ENCODE measurements around the gene CHAC1.

Gene CHAC1

GRCh38 chr15:40981186-40981585 lies 27.9 kb downstream of the CHAC1 start:
- no peak overlapping the region for H2AK5ac ChIP-seq (ENCODE audit: low read length)
- H3K18ac ChIP-seq (ENCODE audit: low read length), result no peak overlapping the region
- H2BK12ac ChIP-seq (ENCODE audit: low read length), result no peak overlapping the region
- no peak for DNase-seq
- no peak overlapping the region for H3K23ac ChIP-seq (ENCODE audit: low read length)
- no peak overlapping the region for H4K91ac ChIP-seq (ENCODE audit: low read depth, low read length)
- H3K4me2 ChIP-seq (ENCODE audit: low read length), result no peak overlapping the region
- H3K9ac ChIP-seq (ENCODE audit: low read length), result no peak overlapping the region
- no peak overlapping the region for H3K27ac ChIP-seq (ENCODE audit: low read depth, low read length)
- H3K9me3 ChIP-seq (ENCODE audit: insufficient read depth, low read depth, low read length), result no peaks in the 10 kb centered on the region
- H4K12ac ChIP-seq (ENCODE audit: low read depth, low read length), result no peak overlapping the region
- peaks cover 59 to 78% of the 10 kb centered on the region in 2 experiments for H3K36me3 ChIP-seq (ENCODE audit: control insufficient read depth in 1 of 2, insufficient read depth in 2 of 2, low read length in 2 of 2)
- WGBS (ENCODE audit: extremely low coverage, insufficient coverage, insufficient read length), result no CpG with 5 or more reads among the region's 3 CpGs
- no peak overlapping the region for H4K8ac ChIP-seq (ENCODE audit: low read depth, low read length)
- H2AFZ ChIP-seq (ENCODE audit: insufficient read depth, low read length, poor library complexity), result no peak overlapping the region
- no peak overlapping the region for H3K4me3 ChIP-seq (ENCODE audit: low read depth, low read length)
- H3K4me1 ChIP-seq (ENCODE audit: control insufficient read depth in 1 of 2, insufficient read depth in 2 of 2, low read length in 2 of 2), result no peaks in the 10 kb centered on the region
- no peaks in the 10 kb centered on the region for H3K27me3 ChIP-seq (ENCODE audit: insufficient read depth, low read length)
- no peak overlapping the region for H2BK5ac ChIP-seq (ENCODE audit: low read depth, low read length, poor library complexity)
- H2BK120ac ChIP-seq (ENCODE audit: insufficient read depth, low read length, poor library complexity), result no peak overlapping the region
- no peaks in the 10 kb centered on the region for H3K79me1 ChIP-seq (ENCODE audit: low read length)
- H3K4ac ChIP-seq (ENCODE audit: low read depth, low read length), result no peak overlapping the region
- no peak overlapping the region for H3K14ac ChIP-seq (ENCODE audit: low read length)
- no peaks in the 10 kb centered on the region for H3K79me2 ChIP-seq (ENCODE audit: control insufficient read depth, insufficient read depth, low read length, poor library complexity)

GRCh38 chr15:40982855-40983254 lies 29.6 kb downstream of the CHAC1 start:
- no peaks in the 10 kb centered on the region for H3K27me3 ChIP-seq (ENCODE audit: insufficient read depth, low read length)
- H3K79me2 ChIP-seq (ENCODE audit: control insufficient read depth, insufficient read depth, low read length, poor library complexity), result no peaks in the 10 kb centered on the region
- DNase-seq, result no peak

DNA sequence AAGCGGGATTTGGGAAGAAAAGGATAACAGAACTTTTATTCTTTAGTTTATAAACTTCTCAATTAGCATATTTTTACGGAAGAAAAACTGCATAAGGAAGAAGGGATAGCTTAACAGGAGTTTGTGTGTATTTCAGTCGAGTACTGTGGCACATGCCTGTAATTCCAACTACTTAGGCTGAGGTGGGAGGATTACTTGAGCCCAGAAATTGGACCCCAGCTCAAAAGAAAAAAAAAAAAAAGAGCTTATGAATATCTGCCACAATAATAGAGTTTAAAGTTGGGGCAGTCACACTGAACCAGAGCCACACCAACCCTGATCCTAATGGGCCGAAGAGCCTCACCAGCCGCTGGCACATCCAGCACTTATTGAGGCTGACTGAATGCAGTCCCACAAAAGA lies 31.1 kb downstream of the CHAC1 start:
- Histone ChIP-seq H2BK12ac (ENCODE audit: low read length) (no peak overlapping the region), H3K27me3 (ENCODE audit: insufficient read depth, low read length) (no peaks in the 10 kb centered on the region), H3K79me2 (ENCODE audit: control insufficient read depth, insufficient read depth, low read length, poor library complexity) (no peaks in the 10 kb centered on the region), H4K8ac (ENCODE audit: low read depth, low read length) (no peak overlapping the region), H2BK5ac (ENCODE audit: low read depth, low read length, poor library complexity) (no peak overlapping the region), H4K91ac (ENCODE audit: low read depth, low read length) (no peak overlapping the region), H3K4me1 (ENCODE audit: control insufficient read depth in 1 of 2, insufficient read depth in 2 of 2, low read length in 2 of 2) (no peaks in the 10 kb centered on the region), H4K12ac (ENCODE audit: low read depth, low read length) (no peak overlapping the region), H3K23ac (ENCODE audit: low read length) (no peak overlapping the region), H3K9me3 (ENCODE audit: insufficient read depth, low read depth, low read length) (no peaks in the 10 kb centered on the region), H2AFZ (ENCODE audit: insufficient read depth, low read length, poor library complexity) (no peak overlapping the region), H3K14ac (ENCODE audit: low read length) (no peak overlapping the region), H3K18ac (ENCODE audit: low read length) (no peak overlapping the region), H3K4ac (ENCODE audit: low read depth, low read length) (no peak overlapping the region), H3K4me2 (ENCODE audit: low read length) (no peak overlapping the region), H3K79me1 (ENCODE audit: low read length) (no peaks in the 10 kb centered on the region), H2BK120ac (ENCODE audit: insufficient read depth, low read length, poor library complexity) (no peak overlapping the region), H3K4me3 (ENCODE audit: low read depth, low read length) (no peak overlapping the region), H2AK5ac (ENCODE audit: low read length) (no peak overlapping the region), H3K27ac (ENCODE audit: low read depth, low read length) (no peak overlapping the region), H3K9ac (ENCODE audit: low read length) (no peak overlapping the region), H3K36me3 (ENCODE audit: control insufficient read depth in 1 of 2, insufficient read depth in 2 of 2, low read length in 2 of 2) (peaks cover 47 to 68% of the 10 kb centered on the region in 2 experiments)
- no peak for DNase-seq
- no CpG with 5 or more reads among the region's 5 CpGs for WGBS (ENCODE audit: extremely low coverage, insufficient coverage, insufficient read length)

More at GRCh38 chr15:40982855-40983254, 29.6 kb downstream of the CHAC1 start:
- no peak overlapping the region for H3K18ac ChIP-seq (ENCODE audit: low read length)
- H3K14ac ChIP-seq (ENCODE audit: low read length), result no peak overlapping the region
- no peak overlapping the region for H2BK120ac ChIP-seq (ENCODE audit: insufficient read depth, low read length, poor library complexity)
- H3K4ac ChIP-seq (ENCODE audit: low read depth, low read length), result no peak overlapping the region
- no peak overlapping the region for H3K23ac ChIP-seq (ENCODE audit: low read length)
- no peaks in the 10 kb centered on the region for H3K4me1 ChIP-seq (ENCODE audit: control insufficient read depth in 1 of 2, insufficient read depth in 2 of 2, low read length in 2 of 2)
- WGBS (ENCODE audit: extremely low coverage, insufficient coverage, insufficient read length), result no CpG with 5 or more reads among the region's 13 CpGs
- no peaks in the 10 kb centered on the region for H3K9me3 ChIP-seq (ENCODE audit: insufficient read depth, low read depth, low read length)
- H3K36me3 ChIP-seq (ENCODE audit: control insufficient read depth in 1 of 2, insufficient read depth in 2 of 2, low read length in 2 of 2), result peaks cover 56 to 77% of the 10 kb centered on the region in 2 experiments
- H3K9ac ChIP-seq (ENCODE audit: low read length), result no peak overlapping the region
- H3K79me1 ChIP-seq (ENCODE audit: low read length), result no peaks in the 10 kb centered on the region
- no peak overlapping the region for H2AFZ ChIP-seq (ENCODE audit: insufficient read depth, low read length, poor library complexity)
- no peak overlapping the region for H2BK12ac ChIP-seq (ENCODE audit: low read length)
- no peak overlapping the region for H2AK5ac ChIP-seq (ENCODE audit: low read length)
- no peak overlapping the region for H3K27ac ChIP-seq (ENCODE audit: low read depth, low read length)
- no peak overlapping the region for H3K4me3 ChIP-seq (ENCODE audit: low read depth, low read length)
- no peak overlapping the region for H4K8ac ChIP-seq (ENCODE audit: low read depth, low read length)
- H3K4me2 ChIP-seq (ENCODE audit: low read length), result no peak overlapping the region
- H2BK5ac ChIP-seq (ENCODE audit: low read depth, low read length, poor library complexity), result no peak overlapping the region
- no peak overlapping the region for H4K12ac ChIP-seq (ENCODE audit: low read depth, low read length)
- no peak overlapping the region for H4K91ac ChIP-seq (ENCODE audit: low read depth, low read length)

- Histone ChIP-seq H4K12ac (ENCODE audit: low read depth, low read length) (no peak overlapping the region), H4K91ac (ENCODE audit: low read depth, low read length) (no peak overlapping the region), H3K36me3 (ENCODE audit: control insufficient read depth in 1 of 2, insufficient read depth in 2 of 2, low read length in 2 of 2) (peaks cover 42 to 63% of the 10 kb centered on the region in 2 experiments), H4K8ac (ENCODE audit: low read depth, low read length) (no peak overlapping the region), H2AK5ac (ENCODE audit: low read length) (no peak overlapping the region), H3K4me1 (ENCODE audit: control insufficient read depth in 1 of 2, insufficient read depth in 2 of 2, low read length in 2 of 2) (no peaks in the 10 kb centered on the region), H3K4me3 (ENCODE audit: low read depth, low read length) (no peak overlapping the region), H2BK120ac (ENCODE audit: insufficient read depth, low read length, poor library complexity) (no peak overlapping the region), H3K23ac (ENCODE audit: low read length) (no peak overlapping the region), H3K79me2 (ENCODE audit: control insufficient read depth, insufficient read depth, low read length, poor library complexity) (no peaks in the 10 kb centered on the region), H3K27me3 (ENCODE audit: insufficient read depth, low read length) (no peaks in the 10 kb centered on the region), H2BK12ac (ENCODE audit: low read length) (no peak overlapping the region), H3K9ac (ENCODE audit: low read length) (no peak overlapping the region), H3K79me1 (ENCODE audit: low read length) (no peaks in the 10 kb centered on the region), H2AFZ (ENCODE audit: insufficient read depth, low read length, poor library complexity) (no peak overlapping the region), H3K27ac (ENCODE audit: low read depth, low read length) (no peak overlapping the region), H2BK5ac (ENCODE audit: low read depth, low read length, poor library complexity) (no peak overlapping the region), H3K9me3 (ENCODE audit: insufficient read depth, low read depth, low read length) (no peaks in the 10 kb centered on the region), H3K4me2 (ENCODE audit: low read length) (no peak overlapping the region), H3K14ac (ENCODE audit: low read length) (no peak overlapping the region), H3K4ac (ENCODE audit: low read depth, low read length) (no peak overlapping the region), H3K18ac (ENCODE audit: low read length) (no peak overlapping the region)
- WGBS (ENCODE audit: extremely low coverage, insufficient coverage, insufficient read length), result no CpG with 5 or more reads among the region's 4 CpGs
- DNase-seq, result no peak
These were observed 31.7 kb downstream of the CHAC1 start for GRCh38 chr15:40984964-40985363.

Data from trophoblast cell (in vitro differentiated cells and primary cell).